Stimulated activated CD4-positive, alpha-beta T cell treated with anti-CD3 and anti-CD28 coated beads, Interleukin-1b, Interleukin-23, amount 100 ng/mL, for 1 hour (primary cell): ENCODE data around the gene FAM131B.

Experiments used
- DNase-seq, 2 donors: peaks; one replicate each; pipeline ENCODE4 v3.0.0-alpha.2; 2020; ENCODE audit warnings: low read depth in 2 of 2

FAM131B gene

DNA sequence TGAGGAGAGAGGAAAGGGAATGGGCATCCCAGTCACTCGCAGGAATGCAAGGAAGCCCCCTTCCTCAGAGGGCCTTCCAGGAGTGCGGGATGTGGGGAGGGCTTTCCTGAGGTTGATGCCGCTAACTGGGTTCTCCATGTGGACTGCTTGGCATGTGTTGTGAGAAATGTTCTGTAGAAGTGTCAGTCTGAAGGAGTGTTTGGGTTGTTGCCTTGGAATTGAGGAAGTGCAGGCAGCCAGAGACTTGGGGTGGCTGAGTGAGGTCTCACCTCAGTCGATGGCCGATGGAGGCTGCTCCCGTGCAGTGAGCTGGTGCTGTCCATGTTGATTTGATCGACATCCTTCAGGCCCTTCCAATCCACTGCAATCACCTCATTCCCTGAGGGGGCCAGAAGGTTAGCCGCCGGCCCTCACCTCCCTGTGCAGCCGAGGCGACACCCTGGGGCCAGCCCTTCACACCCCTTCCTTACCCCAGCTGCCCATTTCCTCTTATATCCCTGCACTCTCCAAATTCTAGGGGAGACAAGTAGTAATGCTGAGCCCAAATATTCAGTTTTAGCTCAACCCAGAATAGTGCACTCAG is 2.7 kb downstream of the FAM131B start:
- no peak for DNase-seq

DNA sequence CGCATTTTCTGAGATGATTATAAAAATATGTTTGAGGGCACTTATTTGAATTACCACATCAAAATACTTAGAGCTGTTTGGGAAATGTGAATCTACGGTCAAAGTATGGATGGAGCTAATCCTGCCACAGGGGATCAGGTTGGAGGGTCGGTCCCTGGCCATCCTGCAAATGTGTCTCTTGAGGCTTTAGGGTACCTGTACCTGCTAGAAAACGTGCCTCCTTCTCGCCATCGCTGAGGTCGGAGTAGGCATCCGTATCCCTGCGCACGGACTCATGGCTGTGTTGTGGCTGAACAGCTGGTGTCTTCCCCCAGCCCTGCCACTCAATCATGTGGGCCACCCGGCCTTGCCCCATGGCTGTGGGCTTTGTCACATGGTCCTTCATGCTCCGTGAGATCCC is 3.9 kb downstream of the FAM131B start:
- DNase-seq, result no peak

- DNase-seq, result no peak
Observed at GRCh38 chr7:143356414-143357050, 6.0 kb downstream of the FAM131B start.

- DNase-seq, result no peak
Observed at GRCh38 chr7:143355450-143356385, 6.8 kb downstream of the FAM131B start.

- DNase-seq, result no peak
Observed at GRCh38 chr7:143354965-143355364, 7.5 kb downstream of the FAM131B start.

GRCh38 chr7:143354376-143354775 is 8.1 kb downstream of the FAM131B start:
- no peak for DNase-seq

DNA sequence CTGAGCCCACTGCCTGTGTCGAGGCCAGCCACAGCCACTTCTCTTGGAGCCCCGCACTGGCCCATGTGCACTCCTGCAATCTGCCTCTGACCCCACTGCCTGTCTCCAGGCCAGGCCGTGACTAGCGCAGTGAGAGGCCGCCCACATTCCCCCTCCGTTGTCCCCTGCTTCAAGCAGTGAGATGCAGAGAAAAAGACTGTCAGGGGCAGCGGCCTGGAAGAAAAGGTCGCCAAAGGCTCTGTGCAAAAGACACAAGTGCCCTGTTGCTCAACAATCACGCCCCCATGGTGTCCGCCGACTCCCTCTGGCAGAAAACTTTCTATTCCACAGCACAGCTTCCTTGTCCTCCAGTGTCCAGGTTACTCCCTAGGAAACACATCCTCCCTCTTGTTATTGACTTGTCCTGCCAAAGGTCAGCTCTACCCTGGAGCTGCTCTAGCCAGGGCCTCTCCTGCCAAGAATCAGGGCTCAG is 9.9 kb downstream of the FAM131B start:
- no peak for DNase-seq

GRCh38 chr7:143351574-143351973 is 10.9 kb downstream of the FAM131B start:
- no peak for DNase-seq

DNA sequence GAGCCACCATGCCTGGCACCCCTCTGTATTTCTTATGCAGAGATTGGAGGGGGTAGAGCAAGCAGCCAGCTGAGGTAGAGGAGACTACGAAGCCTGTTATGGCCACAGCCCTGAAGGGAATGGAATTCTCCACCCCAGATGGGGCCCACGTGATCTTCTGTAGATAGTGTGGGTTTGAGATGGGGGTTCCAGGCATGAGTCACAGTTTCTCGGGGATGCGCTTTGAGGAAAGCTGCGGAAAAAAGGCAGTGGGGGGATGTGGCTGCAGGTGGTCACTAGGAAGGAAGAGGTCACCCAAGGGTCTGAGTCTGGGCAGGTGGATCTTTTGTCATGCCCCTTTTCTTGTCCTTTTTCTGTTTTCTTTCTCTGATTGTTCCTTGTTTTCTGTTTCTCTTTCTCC is 11.5 kb downstream of the FAM131B start:
- DNase-seq, result no peak

DNA sequence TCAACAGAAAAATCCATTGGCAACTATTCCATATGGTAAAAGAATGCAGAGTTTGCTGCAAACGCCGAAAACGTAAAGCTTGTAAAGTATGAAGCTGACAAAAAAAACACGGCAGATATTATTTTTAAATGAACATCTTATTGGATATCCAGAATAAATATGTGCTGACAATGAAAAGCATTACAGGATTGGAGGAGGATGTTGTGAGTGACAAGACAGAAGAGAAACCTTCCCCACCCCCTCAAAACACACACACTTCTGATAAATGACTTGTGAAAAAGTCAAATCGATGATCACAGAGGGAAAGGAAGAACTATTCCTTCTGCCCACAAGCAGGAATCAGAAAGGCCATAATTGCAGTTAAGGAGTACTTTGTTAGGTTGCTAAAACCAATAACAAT is 14.6 kb downstream of the FAM131B start:
- no peak for DNase-seq

GRCh38 chr7:143346018-143346417 is 16.5 kb downstream of the FAM131B start:
- DNase-seq, result no peak

- peak; percentile 18 to 32 for DNase-seq
Observed at GRCh38 chr7:143345428-143345900, 17.0 kb downstream of the FAM131B start.

- no peak for DNase-seq
Observed at GRCh38 chr7:143343596-143343995, 18.9 kb downstream of the FAM131B start.

DNA sequence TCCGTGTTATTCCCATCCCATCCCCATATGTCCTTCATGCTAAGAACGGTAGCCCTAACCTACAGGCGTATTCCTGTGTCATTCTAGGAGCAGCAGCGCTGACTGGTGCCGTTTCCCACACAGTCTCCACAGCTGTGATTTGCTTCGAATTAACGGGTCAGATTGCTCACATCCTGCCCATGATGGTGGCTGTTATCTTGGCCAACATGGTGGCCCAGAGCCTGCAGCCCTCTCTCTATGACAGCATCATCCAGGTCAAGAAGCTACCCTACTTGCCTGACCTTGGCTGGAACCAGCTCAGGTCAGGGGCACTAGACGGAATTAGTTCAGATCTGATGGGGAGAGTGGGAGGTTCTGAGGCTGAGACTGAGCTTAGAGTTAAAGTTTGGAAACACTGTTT is 20.7 kb downstream of the FAM131B start:
- DNase-seq, result no peak

DNA sequence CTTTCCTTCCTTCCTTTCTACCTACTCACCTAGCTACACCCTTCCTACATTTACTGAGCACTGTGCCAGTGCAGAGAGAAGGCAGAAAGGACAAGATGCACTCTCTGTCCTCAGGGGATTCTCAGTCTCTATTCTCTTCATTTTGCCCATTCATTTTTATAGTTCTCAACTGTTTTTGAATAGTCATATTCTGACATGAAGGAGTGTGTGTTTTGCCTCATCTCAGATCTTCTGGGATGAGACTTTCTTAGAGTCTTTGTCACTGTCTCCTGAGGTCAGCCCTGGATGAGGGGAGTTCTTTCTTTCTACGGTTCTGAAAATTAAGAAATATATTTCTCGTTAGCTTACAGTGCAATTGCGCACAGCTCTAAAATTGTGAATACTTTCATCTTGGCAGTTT is 25.3 kb downstream of the FAM131B start:
- DNase-seq, result no peak

DNA sequence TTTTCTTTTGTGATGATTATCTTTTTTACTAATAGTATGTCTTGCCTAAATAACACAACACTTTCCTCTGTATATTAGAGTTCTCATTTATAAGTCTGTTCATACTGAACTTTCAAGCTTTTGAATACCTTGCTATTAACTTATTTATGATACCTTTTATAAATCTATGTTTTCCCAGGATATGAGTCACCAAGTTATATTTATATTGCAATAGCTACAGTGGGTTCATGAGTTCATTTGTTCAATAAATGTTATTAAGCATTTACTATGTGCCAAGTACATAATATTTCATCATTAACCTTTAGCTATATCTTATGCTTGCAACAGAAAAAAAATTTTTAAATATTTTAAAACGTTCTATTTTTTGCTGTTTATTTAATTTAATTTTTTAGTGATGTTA is 28.3 kb downstream of the FAM131B start:
- DNase-seq, result no peak

DNA sequence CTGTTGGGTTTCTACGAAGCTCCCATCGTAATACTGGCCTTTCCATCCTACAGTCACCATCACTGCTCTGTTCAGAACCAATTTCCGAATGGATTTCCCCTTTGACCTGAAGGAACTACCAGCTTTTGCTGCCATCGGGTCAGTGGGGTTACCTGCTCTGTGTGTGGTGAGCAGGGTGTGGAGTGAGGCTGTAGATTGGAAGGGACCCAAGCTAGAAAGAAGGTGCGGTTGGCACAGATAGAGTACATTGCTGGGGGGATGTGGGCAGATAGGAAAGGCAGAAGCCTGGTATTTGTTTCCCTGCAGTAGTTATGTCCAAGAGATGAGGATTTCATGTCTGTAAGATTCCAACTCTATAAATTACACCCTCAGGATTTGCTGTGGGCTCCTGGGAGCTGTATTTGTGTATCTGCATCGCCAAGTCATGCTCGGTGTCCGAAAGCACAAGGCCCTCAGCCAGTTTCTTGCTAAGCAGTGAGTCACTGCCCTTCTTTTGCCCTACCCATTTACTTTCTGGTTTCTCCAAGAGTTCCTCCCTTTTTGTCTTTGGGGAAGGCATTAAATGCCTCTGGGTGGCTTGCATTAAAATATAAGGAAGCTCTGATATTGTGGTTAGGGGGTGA is 31.2 kb downstream of the FAM131B start:
- no peak for DNase-seq

- DNase-seq, result no peak
Observed at GRCh38 chr7:143329471-143330170, 32.9 kb downstream of the FAM131B start.

- DNase-seq, result no peak
Observed at GRCh38 chr7:143327903-143328302, 34.6 kb downstream of the FAM131B start.

GRCh38 chr7:143325240-143325639 is 37.3 kb downstream of the FAM131B start:
- no peak for DNase-seq

- no peak for DNase-seq
Observed at GRCh38 chr7:143323653-143324052, 38.9 kb downstream of the FAM131B start.
